NCI-H1417 treated with DMSO at 0.1 percent for 48 hours (cell line): ENCODE data around the gene B4GALT6.

Experiments used
- DNase-seq: peaks from one replicate; lab custom pipeline; 2025; lab: John Stamatoyannopoulos, UW

Gene B4GALT6

GRCh38 chr18:31688606-31689005 lies 4.2 kb upstream of the B4GALT6 start:
- DNase-seq: no peak

DNA sequence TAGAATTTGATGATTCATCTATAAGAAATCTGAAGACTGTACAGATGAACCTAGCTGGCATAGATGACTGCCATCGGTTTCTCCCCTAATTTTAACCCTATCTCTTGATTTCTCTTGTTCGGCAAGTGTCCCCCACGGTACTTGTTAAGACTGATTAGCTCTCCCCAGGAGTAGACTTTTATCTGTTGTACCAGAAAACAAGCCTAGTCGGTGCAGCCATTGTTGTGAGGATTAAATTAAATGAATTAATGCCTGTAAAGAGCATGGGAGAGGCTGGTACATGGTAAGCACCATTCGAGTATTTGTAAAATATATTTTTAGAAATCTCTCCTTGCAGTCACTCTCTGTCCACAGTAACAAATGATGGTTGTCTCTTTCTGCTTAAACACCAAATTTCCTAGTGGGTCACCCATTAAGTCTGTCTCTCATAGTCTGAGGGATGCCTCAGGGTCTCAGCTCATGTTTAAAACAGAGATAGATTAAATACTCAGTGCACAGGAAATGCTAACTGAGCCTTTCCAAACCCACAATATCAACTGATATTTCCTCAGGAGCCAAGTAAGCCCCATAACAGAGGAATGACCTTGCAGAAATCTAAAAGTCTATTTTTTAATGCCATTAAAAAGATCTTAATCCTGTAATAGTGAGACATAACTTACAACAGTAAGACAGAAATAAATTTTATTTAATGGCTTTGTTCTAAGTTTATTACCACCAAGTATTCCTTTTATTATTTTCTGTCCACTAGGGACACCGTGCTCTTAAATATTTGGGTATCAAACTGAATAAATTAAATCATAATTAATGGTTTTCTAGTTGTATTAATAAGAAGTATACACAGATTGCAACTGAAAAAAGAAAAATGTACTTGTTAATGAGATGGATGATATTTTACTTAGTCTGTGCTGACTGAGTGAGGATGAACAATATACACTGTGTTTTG lies 2.9 kb upstream of the B4GALT6 start:
- no peak for DNase-seq

DNA sequence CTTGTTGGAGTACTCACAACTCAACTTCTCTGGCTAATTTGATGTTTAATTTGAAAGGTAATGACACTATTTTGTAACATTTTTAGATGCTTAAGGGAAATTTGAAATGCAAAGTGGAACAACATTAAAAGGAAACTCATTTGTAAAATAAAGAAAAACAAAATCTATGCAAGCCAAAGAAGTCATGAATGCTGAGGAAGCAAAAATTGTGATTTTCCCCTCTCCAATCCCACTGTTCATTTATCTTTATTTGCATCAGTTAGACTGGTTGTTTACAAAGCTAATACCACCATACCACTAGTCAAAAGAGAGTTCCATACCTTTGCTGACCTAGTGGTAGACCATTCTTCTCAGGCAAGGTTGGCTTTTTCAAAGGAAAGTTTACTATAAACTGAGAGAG lies 2.2 kb upstream of the B4GALT6 start:
- no peak for DNase-seq

DNA sequence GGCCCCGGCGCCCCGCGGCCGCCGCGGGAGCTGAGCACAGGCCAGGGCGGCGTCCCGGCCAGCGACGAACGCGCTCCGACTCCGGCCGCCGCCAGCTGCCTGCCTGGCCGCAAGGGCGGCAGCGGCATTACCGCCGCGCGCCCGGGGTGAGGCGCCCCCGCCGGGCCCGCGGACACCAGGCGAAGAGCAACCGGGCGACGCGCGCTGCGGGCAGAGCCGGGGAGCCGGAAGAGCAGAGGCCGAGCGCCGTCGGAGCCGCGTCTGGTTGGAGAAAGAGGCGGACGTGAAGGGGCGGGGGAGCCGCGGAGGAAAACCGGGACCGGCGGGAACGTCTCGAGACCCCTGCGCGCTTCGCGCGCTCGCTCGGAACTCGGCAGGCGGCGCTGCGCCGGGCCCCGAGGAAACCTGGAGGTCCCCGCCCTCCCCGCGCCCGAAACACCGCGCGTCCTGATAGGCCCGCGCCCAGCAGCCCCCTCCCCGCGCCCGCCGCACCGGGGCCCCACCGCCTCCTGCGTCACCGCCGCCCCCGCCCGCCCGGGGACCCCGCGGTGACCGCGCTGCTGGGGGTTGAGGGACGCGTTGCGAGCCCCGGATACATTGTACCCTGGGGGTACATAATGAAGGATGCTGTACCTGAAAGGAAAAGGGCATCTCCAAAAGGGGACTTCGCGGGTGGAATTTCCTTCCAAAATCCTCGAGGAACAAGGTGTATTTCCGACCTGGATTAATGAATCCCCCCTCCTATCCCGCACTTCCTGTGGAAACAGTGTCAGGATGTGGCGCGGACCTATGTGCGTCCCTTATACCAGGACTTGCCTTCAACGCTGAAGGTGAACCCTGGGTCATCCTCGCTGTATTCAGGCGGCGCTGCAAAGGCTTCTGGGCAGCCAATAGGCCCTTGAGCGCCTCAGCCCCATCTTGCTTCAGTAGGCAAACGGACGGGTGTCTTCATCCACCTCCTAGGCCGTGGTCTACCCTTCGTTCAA lies 1.0 kb upstream of the B4GALT6 start:
- DNase-seq: peak; percentile 77

DNA sequence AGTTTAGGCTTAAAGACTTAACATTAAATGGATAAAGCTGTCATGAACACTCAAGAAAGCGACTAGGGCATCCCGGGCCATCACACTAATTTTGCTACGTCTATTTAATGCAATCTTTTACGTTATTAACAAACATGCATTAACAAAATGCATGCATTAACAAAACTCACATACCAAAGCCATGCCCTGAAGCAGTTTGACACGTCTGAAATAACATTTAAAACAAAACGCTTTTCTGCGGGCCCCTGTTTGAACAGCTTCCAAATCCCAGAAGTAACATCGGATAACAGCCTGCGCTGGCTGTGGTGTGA lies 458 bp downstream of the B4GALT6 start:
- DNase-seq: no peak

- no peak for DNase-seq
These were observed 1.3 kb downstream of the B4GALT6 start for GRCh38 chr18:31683106-31683505.

DNA sequence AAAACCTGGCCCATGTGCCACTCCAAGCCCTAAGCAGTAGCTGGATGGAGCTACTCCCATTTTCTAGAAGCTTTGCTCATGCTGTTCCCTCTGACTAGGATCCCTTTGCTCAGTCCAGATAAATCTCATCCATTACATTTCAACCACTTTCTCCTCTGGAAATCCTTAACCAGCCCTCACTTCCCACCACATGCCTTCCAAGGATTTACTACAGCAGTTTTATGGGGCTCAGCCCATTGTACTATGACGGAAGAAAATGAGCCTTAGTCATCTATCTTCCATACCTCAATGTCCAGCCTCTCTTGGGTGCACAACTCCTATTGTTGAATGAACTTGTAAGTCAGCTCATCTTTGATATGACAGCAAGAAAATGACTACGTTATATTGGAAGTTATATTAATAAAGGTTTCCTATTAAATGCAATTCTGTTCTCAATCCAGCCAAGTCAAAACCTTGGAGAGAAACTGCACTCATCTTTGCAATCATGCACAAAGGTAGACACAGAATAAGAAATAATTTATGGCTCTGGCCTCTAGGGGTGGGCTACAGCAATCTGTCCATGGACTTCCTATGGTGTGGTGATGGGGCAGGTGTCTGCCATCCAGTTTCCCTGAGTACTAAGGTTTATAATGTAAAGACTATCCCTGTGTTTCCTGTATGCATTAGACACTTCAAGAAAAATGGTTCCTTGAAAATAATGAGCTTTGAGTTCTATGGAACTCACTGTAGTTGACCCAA lies 3.4 kb downstream of the B4GALT6 start:
- DNase-seq: no peak

GRCh38 chr18:31680433-31680811 lies 4.0 kb downstream of the B4GALT6 start:
- DNase-seq: no peak

GRCh38 chr18:31679791-31680432 lies 4.5 kb downstream of the B4GALT6 start:
- no peak for DNase-seq

DNA sequence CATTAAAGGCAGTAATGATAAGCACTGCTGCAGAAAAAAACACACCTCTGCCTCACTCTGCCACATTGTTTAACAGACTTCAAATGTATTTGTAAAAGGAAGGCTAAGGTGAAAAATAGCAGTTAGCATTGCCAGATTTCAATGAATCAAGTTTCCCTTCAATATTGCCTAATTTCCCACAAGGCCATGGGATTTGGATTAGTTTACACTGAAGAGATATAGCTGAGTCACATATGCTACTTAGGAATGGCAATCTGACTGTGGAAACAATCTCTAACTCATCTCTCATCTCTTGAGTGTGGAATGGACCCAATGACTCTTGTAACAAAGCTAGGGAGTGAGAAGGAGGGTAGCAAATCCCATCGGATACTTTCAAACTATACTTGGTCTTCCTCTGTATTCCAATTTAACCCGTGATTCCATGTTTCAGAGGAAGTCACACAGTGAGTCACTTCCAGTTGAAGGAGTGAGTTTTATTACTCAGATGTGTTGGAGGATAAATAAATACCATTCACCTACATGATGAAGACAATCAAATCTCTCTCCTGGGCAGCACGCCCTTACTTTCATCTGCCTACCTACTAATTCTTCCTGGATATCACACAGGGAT lies 5.1 kb downstream of the B4GALT6 start:
- DNase-seq: no peak

DNA sequence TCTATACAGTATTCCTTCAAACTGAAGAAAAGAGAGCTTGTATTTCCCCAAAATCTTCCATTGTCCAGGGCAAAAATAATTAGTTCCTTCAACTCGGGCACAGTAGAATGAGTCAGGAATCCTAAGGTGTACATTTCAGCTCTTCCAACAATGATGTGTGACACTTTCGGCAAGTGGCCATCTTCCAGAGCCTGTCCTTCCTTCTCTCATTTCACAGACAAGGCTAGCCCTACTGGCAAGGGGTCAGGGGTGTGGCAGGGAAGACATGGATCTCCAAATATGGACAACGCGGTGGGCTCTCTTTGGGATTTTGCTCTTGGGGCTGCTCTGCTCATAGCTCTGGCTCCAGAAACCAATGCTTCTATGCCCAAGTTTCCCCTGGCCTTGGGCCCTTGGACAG lies 6.0 kb downstream of the B4GALT6 start:
- DNase-seq: no peak

- DNase-seq: no peak
These were observed 6.8 kb downstream of the B4GALT6 start for GRCh38 chr18:31677592-31677991.

DNA sequence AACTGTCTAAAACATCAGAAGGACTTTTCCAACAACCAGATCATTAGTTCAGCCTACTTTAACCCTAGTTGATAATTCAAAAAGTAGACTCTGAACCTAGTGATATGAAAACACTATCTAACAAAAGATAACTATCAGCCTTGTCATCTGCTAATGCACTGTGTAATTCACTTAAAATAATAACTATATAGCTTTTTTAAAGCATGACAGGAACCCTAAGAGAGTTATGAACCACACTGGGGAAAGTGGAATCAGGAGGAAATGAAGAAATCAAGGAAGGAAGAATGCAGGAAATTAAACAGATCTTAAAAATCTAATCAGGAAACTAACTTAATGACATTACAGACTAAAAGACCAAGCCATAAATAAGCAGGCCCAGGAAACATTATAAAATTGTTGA lies 9.0 kb downstream of the B4GALT6 start:
- no peak for DNase-seq

DNA sequence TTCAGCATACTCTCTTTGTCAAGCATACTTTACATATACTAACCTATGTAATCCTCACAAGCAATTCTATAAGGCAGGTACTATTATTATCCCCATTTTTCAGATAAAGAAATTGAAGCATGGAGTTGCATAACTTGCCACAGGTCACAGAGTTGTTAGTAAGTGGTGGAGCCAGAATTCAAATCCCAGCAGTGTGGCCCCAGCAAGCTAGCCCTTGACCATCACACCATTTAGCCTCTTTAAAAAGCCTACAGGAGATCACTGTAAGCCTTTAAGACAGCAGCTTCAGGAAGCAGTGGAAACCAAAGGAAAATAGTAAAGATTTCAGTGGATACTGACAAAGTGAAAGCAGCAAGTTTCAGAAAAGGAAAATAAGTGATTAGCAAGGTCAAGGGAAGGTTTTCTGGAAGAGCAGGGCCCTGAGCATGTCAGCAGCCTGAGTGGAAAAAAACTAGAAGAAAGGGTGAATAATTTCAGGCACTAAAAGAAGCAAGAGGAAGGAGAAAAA lies 11.7 kb downstream of the B4GALT6 start:
- no peak for DNase-seq

DNA sequence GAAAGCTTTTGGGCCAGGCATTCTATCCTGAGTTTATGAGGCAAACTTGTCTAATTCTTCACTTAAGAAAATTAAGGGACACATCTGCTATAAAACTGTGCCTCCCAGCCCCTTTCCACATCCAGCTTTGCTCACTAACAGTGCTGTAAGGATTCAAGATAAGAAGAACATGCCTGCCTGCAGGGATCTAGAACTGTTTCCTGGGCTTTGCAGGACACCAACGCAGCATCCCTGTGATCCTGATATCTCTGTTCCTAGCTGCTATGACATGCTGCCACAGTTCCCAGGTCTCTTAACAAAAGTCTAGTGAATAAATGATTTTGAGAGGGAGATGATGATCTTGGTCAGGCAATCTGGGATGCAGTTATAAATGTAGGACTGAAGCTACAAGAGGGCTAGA lies 12.4 kb downstream of the B4GALT6 start:
- DNase-seq: no peak

DNA sequence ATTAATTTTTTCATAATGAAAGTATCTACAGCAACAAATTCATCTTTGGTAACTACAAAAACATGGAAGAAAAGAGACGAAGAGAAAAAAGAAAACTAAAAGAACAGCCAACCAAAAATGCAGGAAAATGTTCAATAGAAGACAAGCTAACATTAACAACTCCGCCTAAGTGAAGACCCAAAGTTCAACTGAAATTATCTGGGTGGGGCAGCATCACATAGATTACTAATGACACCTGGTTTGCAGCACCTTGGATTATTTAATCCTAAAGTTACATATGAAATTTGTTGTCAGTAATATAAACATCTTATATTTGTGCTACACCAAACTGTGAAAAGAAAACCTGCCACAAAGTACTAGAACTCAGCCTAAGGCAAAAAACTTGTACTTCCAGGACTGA lies 14.8 kb downstream of the B4GALT6 start:
- no peak for DNase-seq

DNA sequence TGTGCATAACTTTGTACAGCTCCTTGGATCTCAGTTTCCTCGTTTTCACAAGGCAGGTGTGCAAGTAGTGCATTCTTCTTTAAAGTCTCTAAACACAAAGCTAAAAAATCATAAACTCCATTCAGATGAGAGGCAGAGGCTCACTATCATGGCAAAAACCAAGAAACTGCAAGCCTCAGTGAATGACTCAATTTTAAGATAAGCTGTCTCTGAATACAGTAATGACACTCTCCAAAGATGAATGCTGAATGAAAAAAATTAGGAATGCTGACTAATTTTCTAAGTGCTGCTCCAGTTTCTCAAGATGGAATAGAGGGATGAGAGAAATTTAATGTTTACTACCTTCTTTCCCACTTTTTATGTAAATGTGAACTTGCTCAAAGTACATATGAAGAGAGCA lies 17.2 kb downstream of the B4GALT6 start:
- no peak for DNase-seq

DNA sequence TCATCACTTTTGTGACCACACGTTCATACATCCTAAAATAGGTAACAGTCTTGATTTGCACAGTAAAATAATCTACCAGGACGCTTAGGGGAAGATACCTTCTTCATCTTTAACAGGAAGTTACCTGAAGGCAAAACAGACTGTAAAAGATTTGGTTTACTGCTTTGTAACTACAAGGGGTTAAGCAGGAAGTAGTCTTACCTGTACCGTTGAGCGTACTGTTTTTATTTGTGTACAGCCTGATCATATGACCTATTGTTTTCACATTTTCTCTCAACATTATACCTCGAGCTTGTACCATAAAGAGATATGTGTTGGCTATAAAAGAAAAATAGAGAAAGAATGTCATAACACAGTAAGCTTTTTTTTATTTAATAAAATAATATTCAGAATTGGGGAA lies 18.3 kb downstream of the B4GALT6 start:
- no peak for DNase-seq

GRCh38 chr18:31664101-31664500 lies 20.3 kb downstream of the B4GALT6 start:
- DNase-seq: no peak

DNA sequence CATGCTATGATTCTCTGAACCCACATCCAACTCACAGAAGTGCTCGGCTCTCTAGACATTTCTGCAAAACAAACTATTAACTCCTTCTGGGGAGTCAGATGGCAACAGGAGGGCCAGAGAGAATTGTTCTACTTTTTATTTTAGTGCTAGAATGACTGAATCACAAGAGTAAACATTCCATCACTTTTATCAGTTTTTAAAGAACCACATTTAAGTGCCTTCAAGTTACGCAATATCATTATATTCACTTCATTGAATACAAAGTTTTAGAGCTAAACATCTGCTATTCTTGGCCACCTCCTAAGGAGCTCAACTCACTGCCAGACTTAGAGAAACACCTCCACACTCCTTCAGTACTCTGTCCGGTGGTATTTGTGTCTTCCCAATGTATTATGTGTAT lies 22.4 kb downstream of the B4GALT6 start:
- DNase-seq: no peak

DNA sequence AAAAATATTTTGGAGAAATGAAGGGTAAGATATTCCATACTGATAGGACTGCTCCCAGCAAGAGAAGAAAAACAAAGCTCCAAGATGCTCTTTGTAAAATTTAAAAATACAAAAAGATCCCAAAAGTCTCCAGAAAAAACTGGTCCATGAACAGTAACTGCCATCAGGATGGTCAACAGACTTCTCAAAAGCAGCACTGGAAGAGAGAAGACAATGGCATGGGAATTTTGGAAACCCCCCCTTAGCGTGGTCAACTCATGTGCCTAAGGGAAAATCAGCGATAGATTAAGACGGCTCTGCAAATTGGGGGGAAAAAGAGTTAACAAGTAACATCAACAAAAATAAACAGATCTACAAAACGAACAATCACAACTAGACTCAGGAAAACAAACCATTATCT lies 23.6 kb downstream of the B4GALT6 start:
- DNase-seq: no peak
